IPS-NIHi11 (cell line): ENCODE results near the gene ARFGAP3.
"Not testable (repeated sequence)": the region's sequence is repeated elsewhere in the genome, so short reads cannot be mapped to it uniquely, and the experiment has no call there.

Experiments
- DNase-seq: peaks from one replicate; pipeline ENCODE4 v3.0.0; 2012; ENCODE audit warnings: mixed read lengths, low spot score

ARFGAP3 gene

DNA sequence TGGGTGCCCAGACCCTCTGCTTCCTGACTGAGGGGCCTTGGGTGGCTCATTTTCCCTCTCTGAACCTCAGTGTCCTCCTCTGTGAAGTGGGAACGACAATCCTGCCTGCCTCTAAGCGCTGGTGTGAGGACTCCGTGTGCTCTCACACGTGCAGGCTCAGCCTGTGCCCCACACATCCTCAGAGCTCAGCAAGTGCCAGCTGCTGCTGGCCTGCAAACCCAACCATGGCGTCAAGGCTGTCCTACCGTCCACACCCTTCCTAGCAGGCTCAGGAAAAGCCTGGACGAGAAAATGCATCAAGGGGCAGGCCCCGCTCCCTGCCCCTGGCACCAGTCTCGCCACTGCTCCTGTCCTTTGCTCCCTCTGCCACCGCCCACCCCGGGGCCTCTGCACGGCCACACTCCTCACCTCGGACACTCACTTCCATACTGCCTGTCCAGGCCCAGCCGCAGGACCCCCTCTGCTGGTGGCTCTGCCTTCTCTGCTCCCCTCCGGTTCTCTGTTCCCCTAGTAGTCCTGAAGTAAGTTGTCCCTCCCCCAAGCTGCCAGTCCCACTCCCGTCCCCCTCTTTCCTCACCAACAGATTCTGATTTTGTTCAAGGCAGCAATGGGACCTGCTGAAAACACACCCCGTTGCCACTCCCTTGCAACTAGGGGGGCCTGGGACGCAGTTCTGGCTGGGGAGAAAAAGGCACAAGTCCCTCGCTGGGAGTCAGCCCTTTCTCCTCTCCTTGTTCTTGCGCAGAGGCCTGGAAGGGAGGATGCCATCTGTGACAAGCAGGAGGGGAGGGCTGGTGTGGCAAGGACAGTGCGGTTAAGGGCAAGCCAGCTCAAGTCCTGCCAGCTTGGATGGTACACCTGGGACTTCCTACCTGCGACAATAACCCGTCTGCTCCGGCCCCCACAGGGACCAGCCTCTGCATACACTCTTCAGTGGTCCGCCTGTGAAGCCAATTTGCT, 62.2 kb downstream of the ARFGAP3 start:
- peak; percentile 51 for DNase-seq

DNA sequence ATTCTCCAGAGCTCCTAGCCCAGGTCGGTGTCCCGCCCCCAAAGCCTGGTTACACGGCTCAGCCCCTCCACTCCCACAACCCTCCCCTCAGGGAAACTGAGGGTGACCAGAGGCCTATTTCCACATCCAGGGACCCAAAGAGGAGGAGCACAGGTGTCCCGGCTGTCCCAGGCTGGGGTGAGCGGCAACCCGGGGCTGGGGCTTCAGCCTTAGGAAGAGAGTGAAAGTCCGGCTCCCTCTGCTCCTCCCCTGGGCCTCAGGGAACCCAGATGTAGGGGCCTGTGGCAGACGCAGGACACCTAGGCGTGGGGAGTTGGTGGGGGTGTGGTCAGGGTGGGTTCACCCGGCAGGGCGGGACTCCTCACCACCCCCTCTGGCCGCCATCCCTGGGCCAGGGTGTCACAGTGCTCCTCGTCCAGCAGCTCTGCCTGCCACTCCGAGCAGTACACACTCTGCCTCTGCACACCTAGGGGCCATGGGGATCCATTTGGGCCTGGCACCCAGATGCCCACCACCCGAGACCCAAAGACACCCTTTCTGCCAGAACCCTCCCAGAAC, 63.1 kb downstream of the ARFGAP3 start:
- DNase-seq = no peak

DNA sequence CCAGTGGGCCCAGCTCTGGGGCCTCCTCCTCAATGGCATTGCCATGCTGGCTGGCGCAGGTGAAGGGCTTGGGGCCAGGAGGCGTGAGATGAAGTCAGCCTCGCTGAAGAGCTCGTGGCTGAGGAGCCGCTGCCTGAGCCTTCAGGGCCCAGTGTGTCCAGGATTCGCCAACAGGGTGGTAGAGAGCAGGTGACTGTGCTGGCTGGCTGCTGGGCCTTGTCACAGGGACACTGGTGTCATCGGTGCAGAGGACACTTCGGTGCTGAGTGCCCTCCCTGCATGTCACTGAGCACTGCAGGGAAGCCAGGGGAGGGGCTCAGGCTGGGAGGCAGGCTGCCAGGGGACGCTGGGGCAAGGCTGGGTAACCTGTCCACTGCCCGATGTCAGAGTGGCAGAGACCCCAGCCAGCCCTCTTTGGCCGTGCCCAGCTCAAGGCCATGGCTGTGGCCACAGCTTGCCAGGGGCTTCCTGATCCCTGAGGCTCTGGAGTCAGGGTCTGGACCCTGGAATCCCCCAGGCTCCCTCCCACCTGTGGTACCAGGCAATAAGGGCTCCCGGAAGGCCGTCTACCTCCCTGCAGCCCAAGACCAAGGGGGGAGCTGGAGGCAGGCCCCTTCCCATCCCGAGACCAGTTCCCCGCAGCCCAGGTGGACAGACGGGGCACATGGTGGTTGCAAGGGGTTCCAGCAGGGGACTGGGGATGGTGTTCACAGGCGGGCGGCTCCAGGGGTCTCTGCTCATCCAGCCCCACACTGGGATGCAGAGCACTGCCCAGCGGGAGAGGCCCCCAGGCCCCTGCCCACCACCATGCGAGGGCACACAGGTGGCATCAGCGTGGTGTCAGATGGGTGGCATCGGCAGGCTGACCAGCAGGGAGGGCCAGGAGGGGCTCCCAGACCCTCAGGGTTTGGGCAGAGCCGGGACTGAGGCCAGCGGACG, 63.9 kb downstream of the ARFGAP3 start:
- no peak for DNase-seq

GRCh38 chr22:42792453-42792908, 64.6 kb downstream of the ARFGAP3 start:
- no peak for DNase-seq

DNA sequence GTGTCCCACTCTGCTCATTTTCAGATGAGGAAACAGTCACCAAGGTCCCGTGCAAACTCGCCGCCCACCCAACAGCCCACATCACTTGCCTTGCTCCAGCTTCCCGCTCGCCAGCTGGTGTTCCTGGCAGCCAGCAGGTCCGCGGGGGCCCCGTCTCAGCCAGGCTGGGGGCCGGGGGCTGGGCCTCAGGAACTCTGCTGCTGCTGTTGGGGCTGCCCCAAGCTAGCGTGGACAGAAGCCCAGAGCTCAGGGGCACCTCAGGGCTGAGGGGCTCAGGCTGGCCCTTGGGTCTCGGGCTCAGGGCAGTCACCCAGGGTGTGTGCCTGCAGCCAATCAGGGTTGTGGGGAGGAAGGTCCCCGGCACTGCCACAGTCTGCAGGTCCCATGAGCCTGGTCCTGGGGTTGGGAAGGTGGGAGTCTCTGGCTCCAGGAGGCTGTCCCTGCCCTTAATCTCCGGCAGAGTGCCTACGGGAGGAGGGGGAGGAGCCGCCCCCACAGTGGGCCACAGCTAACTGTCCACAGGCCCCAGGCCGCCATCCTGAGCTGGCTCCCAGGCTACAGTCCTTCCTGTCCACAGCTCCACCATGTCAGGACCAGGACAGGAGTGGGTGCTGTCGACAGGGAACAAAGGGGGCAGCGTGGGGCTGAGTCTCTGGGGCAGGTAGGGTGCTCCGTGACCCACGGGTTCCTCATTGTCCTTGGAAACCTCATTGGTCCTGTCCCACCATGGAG, 65.2 kb downstream of the ARFGAP3 start:
- no peak for DNase-seq

DNA sequence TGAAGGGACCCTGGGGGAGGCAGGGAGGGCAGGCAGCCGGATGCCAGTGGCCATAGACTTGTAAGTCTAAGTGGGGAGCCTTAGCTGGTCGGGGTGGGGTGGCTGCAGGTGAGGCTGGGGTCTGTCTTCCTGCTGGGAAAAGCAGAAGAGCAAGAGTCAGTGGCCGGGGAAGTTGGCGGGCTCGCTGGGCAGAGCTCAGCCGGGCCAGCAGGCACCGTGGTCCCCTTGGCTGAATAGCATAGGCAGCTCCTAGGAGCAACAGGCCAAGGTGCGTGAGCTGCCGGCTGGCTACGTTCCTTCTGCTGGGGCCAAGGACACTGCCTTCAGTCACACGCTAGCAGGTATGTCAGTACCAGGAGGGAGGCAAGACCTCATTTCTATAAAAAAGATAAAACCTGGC, 68.6 kb downstream of the ARFGAP3 start:
- no peak for DNase-seq

- DNase-seq = peak; percentile 16
Measured at GRCh38 chr22:42788021-42788420, 69.1 kb downstream of the ARFGAP3 start.

GRCh38 chr22:42787357-42787736, 69.7 kb downstream of the ARFGAP3 start:
- peak; percentile 5 for DNase-seq

GRCh38 chr22:42786606-42787356, 70.3 kb downstream of the ARFGAP3 start:
- peak; percentile 13 for DNase-seq

- peak; percentile 4 for DNase-seq
Measured at GRCh38 chr22:42785706-42786499, 71.2 kb downstream of the ARFGAP3 start.

GRCh38 chr22:42782306-42782705, 74.8 kb downstream of the ARFGAP3 start:
- not testable (repeated sequence) for DNase-seq

- peak; percentile 88 for DNase-seq
Measured at GRCh38 chr22:42780070-42780540, 77.0 kb downstream of the ARFGAP3 start.

GRCh38 chr22:42777126-42777525, 79.9 kb downstream of the ARFGAP3 start:
- no peak for DNase-seq

DNA sequence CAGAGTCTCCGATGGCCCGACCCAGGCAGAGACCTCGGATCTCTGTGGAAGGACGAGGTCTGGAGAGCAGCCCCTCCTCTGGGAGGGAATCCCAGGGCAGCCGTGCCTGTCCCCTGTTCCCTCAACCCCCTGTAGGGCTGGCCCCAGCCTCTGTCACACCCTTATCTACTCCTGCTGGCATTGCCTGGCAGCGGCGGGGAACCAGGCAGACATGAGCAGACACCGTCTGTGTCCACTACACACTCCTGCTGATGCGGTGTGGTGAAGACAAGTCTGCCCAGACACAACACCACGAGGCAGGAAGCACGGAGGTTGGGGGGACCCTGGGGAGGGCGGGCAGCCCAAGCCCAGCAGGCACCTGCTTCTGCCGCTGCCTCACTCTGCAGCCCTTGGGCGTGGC, 83.9 kb downstream of the ARFGAP3 start:
- DNase-seq = peak; percentile 25

DNA sequence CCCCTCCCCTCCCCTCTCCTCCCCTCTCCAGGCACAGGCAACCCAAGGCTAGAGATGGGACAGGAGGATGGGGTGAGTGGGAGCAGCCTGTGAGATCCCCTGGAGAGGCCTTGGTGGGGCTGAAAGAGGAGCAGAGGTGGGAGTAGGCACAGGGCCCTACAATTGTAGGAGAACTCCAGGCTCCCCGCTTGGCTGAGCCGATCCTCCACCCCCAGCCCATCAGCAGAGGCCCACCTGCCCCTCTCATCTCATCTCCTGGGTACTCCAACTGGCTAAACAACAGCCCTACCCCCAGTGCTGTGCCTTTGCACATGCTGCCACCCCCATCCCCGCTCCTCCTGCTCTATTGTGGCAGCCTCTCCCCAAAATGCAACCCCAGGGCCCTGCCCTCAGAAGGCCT, 84.4 kb downstream of the ARFGAP3 start:
- DNase-seq = peak; percentile 3

- DNase-seq = no peak
Measured at GRCh38 chr22:42770941-42771647, 86.0 kb downstream of the ARFGAP3 start.

GRCh38 chr22:42770448-42770726, 86.7 kb downstream of the ARFGAP3 start:
- no peak for DNase-seq

DNA sequence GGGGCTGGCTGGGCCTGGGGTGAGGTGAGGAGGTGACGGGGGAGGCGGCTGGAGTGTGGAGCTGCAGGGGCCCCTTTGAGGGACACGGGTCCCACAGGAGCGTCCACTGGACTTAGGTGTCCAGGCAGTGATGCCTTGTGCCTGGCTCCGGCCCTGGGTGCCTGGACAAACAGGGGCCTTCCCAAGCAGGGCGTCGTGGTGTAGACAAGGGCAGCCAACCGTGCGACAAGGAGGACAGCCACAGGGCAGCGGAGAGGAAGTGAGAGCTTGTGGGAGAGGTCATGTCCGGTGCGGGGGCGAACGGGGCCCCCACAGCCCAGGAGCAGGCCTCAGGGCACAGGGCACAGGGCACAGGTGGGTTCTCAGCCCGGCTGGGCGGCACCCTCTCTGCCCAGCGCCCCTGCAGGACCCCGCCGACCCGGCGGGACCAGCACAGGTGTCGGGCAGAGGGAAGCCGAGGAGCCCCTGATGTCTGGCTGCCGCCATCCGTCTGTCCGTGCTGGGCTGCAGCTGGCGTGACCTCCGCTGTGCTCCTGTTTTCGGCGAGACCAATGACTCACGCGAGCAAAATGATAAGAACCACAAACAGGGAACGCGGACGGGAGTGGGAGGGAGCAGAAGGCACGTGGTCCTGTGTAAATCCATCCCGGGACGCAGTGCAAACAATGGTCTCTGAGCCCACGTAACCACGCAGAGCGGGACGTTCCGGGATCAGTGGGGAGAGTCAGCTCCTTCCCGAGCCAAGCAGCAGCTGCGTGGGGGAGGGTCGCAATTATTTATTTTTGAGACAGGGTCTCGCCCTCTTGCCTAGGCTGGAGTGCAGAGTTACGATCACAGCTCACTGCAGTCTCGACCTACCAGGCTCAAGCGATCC, 87.3 kb downstream of the ARFGAP3 start:
- DNase-seq = peak; percentile 19

GRCh38 chr22:42769238-42769573, 87.9 kb downstream of the ARFGAP3 start:
- peak; percentile 20 for DNase-seq
